ENCODE results near the gene LSM3. TPM values are rescaled to one million over a fixed set of nuclear protein-coding genes. Genes with fewer than 3 reads are reported as not detected.

The LSM3 gene
- total RNA-seq, 1 donor from 2014 or later: 10.0 TPM

- DNase-seq (ENCODE audit: low spot score): no peak
Observed at GRCh38 chr3:14200276-14200675, 21.7 kb downstream of the LSM3 start.

GRCh38 chr3:14200841-14201240 lies 22.2 kb downstream of the LSM3 start:
- no peak for DNase-seq (ENCODE audit: low spot score)

GRCh38 chr3:14201940-14202684 lies 23.5 kb downstream of the LSM3 start:
- no peak for DNase-seq (ENCODE audit: low spot score)

- no peak for DNase-seq (ENCODE audit: low spot score)
Observed at GRCh38 chr3:14202874-14203520, 24.4 kb downstream of the LSM3 start.

GRCh38 chr3:14203521-14204079 lies 25.0 kb downstream of the LSM3 start:
- DNase-seq (ENCODE audit: low spot score): no peak

- DNase-seq (ENCODE audit: low spot score): no peak
Observed at GRCh38 chr3:14204515-14205284, 26.1 kb downstream of the LSM3 start.

- no peak for DNase-seq (ENCODE audit: low spot score)
Observed at GRCh38 chr3:14206548-14207177, 28.0 kb downstream of the LSM3 start.

- DNase-seq (ENCODE audit: low spot score): no peak
Observed at GRCh38 chr3:14208168-14208567, 29.6 kb downstream of the LSM3 start.

GRCh38 chr3:14208977-14209394 lies 30.4 kb downstream of the LSM3 start:
- no peak for DNase-seq (ENCODE audit: low spot score)

- DNase-seq (ENCODE audit: low spot score): no peak
Observed at GRCh38 chr3:14209581-14210289, 31.1 kb downstream of the LSM3 start.

GRCh38 chr3:14210290-14210688 lies 31.7 kb downstream of the LSM3 start:
- no peak for DNase-seq (ENCODE audit: low spot score)

- no peak for DNase-seq (ENCODE audit: low spot score)
Observed at GRCh38 chr3:14210843-14211594, 32.4 kb downstream of the LSM3 start.

- DNase-seq (ENCODE audit: low spot score): no peak
Observed at GRCh38 chr3:14211621-14212020, 33.0 kb downstream of the LSM3 start.

GRCh38 chr3:14212032-14212431 lies 33.4 kb downstream of the LSM3 start:
- no peak for DNase-seq (ENCODE audit: low spot score)

- DNase-seq (ENCODE audit: low spot score): no peak
Observed at GRCh38 chr3:14213066-14213774, 34.6 kb downstream of the LSM3 start.

- DNase-seq (ENCODE audit: low spot score): no peak
Observed at GRCh38 chr3:14214764-14215163, 36.1 kb downstream of the LSM3 start.

- no peak for DNase-seq (ENCODE audit: low spot score)
Observed at GRCh38 chr3:14216257-14217048, 37.8 kb downstream of the LSM3 start.

- no peak for DNase-seq (ENCODE audit: low spot score)
Observed at GRCh38 chr3:14218355-14218754, 39.7 kb downstream of the LSM3 start.
